NCI-H774 (cell line): ENCODE data around the gene DNAJC12.
"Not testable (repeated sequence)": the region's sequence is repeated elsewhere in the genome, so short reads cannot be mapped to it uniquely, and the experiment has no call there.

Experiments
- DNase-seq: peaks from one replicate; lab custom pipeline; 2025; lab: John Stamatoyannopoulos, UW

The DNAJC12 gene

GRCh38 chr10:67839951-67840350 lies 2.0 kb upstream of the DNAJC12 start:
- DNase-seq, result no peak

- not testable (repeated sequence) for DNase-seq
Measured at GRCh38 chr10:67839511-67839910, 1.5 kb upstream of the DNAJC12 start.

GRCh38 chr10:67836972-67837371 lies 1.0 kb downstream of the DNAJC12 start:
- DNase-seq, result no peak

- DNase-seq, result no peak
Measured at GRCh38 chr10:67836488-67836887, 1.5 kb downstream of the DNAJC12 start.

GRCh38 chr10:67835541-67836394 lies 2.2 kb downstream of the DNAJC12 start:
- DNase-seq, result not testable (repeated sequence)

GRCh38 chr10:67834375-67834774 lies 3.6 kb downstream of the DNAJC12 start:
- DNase-seq, result no peak

- no peak for DNase-seq
Measured at GRCh38 chr10:67827811-67828210, 10.2 kb downstream of the DNAJC12 start.

- DNase-seq, result no peak
Measured at GRCh38 chr10:67819768-67820204, 18.2 kb downstream of the DNAJC12 start.

- peak; percentile 58 for DNase-seq
Measured at GRCh38 chr10:67818323-67818722, 19.7 kb downstream of the DNAJC12 start.

DNA sequence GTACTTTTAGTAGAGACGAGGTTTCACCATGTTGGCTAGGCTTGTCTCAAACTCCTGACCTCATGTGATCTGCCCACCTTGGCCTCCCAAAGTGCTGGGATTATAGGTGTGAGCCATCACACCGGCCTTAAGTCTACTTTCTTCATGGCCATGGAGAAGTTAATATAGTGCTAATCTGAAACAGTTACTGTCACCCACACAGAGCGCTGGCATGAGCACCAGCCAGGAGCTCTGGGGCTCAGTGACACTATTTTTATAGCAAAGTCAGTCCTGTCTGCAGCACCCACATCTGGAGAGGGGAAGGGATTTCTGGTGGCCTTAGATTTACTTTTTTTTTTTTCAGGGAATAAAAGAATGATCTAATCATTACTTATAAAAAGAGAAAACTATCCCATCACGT lies 21.3 kb downstream of the DNAJC12 start:
- no peak for DNase-seq

GRCh38 chr10:67815571-67816059 lies 22.4 kb downstream of the DNAJC12 start:
- peak; percentile 69 for DNase-seq

- DNase-seq, result no peak
Measured at GRCh38 chr10:67812007-67812406, 26.0 kb downstream of the DNAJC12 start.

DNA sequence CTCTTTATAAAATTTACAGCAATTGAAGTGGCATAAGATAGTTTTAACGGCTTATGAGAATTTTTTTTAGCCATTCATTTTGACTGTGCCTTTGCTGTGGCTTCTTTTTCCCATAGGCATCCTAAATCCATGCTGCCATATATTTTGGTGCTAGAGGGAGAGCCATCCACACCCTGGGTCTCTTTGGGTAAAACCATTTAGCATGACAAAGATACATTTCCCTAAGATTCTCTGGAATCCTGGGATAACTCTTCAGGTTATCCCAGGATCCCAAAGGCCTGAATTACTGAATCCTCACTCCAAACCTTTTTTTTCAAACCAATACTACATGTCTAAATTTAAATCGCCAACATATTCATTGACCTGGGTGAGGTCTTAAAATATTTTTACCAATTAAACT lies 28.9 kb downstream of the DNAJC12 start:
- DNase-seq, result no peak

DNA sequence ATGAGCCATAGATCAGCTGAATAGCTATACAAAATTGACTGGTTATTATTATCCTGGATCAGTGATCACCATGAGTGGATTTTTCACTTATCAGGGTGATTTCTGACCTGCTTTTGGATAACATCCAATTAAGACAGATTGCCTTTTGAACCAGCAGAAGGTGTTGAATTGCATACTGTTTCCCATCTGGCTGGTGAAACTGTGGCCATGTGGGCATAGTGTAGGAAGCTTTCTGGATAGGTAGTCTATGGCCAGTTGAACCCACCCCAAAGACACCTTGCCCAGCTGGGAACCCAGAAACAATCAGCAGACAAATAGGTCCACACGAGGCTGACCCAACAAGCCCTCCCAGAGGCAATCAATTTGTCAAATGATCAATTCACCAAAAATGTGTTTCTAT lies 29.3 kb downstream of the DNAJC12 start:
- DNase-seq, result no peak

GRCh38 chr10:67807855-67808456 lies 30.0 kb downstream of the DNAJC12 start:
- DNase-seq, result no peak

DNA sequence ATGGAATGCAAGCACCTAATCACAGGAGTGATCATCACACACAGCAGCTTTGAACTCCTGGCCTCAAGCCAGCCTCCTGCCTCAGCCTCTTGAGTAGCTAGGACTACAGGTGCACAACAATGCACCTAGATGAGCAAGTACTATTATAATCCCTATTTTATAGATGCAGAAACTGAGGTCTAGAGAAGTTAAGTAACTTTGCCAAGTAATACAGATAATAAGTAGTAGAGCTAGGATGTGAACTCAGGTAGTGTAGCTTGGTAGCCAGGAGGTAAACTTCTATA lies 33.7 kb downstream of the DNAJC12 start:
- DNase-seq, result no peak

DNA sequence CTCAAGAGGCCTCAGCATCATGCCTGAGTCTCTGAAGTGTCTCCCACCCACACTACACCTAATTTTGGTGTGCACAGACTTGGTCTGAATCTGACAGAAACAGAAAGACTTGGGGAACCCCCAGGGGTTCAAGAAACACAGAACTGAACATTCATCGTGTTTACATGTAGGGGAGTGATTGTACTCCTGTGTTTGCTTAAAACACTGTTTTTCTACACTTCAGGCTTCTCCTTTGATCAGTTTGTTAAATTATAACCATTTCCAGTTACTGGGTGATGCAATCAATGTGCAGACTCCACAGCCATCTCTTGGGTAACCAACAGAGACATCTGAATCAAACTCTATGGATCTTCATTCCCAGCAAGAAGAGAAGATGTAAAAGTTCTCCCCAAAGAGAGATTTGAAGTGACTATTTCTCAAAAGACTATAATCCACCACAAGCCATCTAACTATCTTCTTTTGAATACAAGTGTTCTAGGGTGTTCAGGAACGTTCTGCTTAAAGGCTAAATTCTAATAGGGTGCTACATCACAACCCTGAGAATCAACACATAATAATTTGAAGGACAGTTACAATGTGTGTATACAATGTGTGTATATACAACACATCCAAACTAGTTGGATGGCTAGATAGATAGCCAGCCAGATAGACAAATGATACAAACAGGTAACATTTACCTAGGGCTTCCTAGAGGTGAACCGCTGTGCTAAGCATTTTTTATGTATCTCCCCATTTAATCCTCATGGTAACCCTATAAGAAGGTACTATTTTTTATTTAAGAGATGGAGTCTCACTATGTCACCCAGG lies 34.2 kb downstream of the DNAJC12 start:
- DNase-seq, result no peak

- DNase-seq, result no peak
Measured at GRCh38 chr10:67802767-67803538, 35.0 kb downstream of the DNAJC12 start.

- no peak for DNase-seq
Measured at GRCh38 chr10:67801118-67801517, 36.9 kb downstream of the DNAJC12 start.

GRCh38 chr10:67794909-67795460 lies 43.0 kb downstream of the DNAJC12 start:
- no peak for DNase-seq

DNA sequence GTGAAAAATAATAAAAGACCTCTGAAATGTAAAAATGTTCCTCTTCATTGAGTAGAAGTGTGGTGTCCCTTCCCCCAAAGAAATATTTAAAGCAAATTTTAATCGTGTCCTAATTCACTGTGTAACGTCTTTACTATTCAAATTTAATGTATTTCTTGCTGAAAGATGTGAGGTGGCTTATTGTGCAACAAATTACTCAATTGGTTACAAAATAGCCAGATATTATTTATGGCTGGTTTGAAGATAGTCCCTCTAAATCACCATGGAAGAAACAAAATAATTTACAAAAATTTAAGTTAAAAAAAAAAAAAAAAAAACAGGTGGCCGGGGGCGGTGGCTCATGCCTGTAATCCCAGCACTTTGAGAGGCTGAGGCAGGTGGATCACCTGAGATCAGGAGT lies 43.7 kb downstream of the DNAJC12 start:
- no peak for DNase-seq

- DNase-seq, result no peak
Measured at GRCh38 chr10:67793313-67793712, 44.7 kb downstream of the DNAJC12 start.
